SK-N-SH (cell line): ENCODE measurements around the gene CPN1. TPM values are rescaled to one million over a fixed set of nuclear protein-coding genes. Genes with fewer than 3 reads are reported as not detected.

Experiments
- CTCF ChIA-PET: fragments of 300-600, 350-600 bp; formaldehyde crosslinking; extraction: SDS; loops from one replicate; lab custom pipeline; 2021; lab: Yijun Ruan, JAX
- POLR2A ChIA-PET: fragments of 350-600 bp; sonication (Branson Sonifier 250); formaldehyde crosslinking; extraction: SDS; loops from one replicate; lab custom pipeline; 2020; ENCODE audit warnings: antibody characterized with exemption, inconsistent platforms; lab: Yijun Ruan, JAX
- DNase-seq: peaks from one replicate; pipeline ENCODE4 v3.0.0; 2012
- H2AFZ ChIP-seq: fragments of 200-600 bp; sonication (generic); 2 replicates; pipeline ENCODE4 v1.8.1; 2016; ENCODE audit warnings: antibody characterized with exemption, mild to moderate bottlenecking, low read depth
- H3F3A ChIP-seq: fragments of 200-600 bp; sonication (generic); replicated peaks from 2 replicates; pipeline ENCODE3; 2016; ENCODE audit warnings: antibody characterized with exemption, mild to moderate bottlenecking; ENCODE audit not compliant: insufficient read depth
- H3K27ac ChIP-seq, 2 experiments: fragments of 200-500 bp in 1 of 2; fragments of 200-600 bp in 1 of 2; sonication (Bioruptor generic) in 1 of 2; sonication (generic), shearing (Covaris generic) in 1 of 2; 2 replicates each; pipeline versions ENCODE4 v1.5.1 to v1.6.1; 2014 to 2016; ENCODE audit warnings: low read depth in 2 of 2, inconsistent platforms in 1 of 2, low read length in 1 of 2, mild to moderate bottlenecking in 1 of 2, mixed read lengths in 1 of 2
- H3K27me3 ChIP-seq: fragments of 200-600 bp; sonication (generic), shearing (Covaris generic); 2 replicates; pipeline ENCODE4 v1.6.1; 2016; ENCODE audit warnings: mixed run types; ENCODE audit not compliant: insufficient read depth
- H3K36me3 ChIP-seq, 2 experiments: fragments of 200-500 bp in 1 of 2; fragments of 200-600 bp in 1 of 2; sonication (Bioruptor generic) in 1 of 2; sonication (generic) in 1 of 2; replicated peaks in 1 of 2; 2 replicates each; pipeline versions ENCODE3 to v1.5.1; 2014 to 2016; ENCODE audit warnings: low read length in 1 of 2, mild to moderate bottlenecking in 1 of 2; ENCODE audit not compliant: insufficient read depth in 2 of 2, control insufficient read depth in 1 of 2
- H3K4me1 ChIP-seq, 2 experiments: fragments of 200-500 bp in 1 of 2; fragments of 200-600 bp in 1 of 2; sonication (Bioruptor generic) in 1 of 2; sonication (generic), shearing (Covaris generic) in 1 of 2; 2 replicates each; pipeline versions ENCODE4 v1.5.1 to v1.6.1; 2014 to 2016; ENCODE audit warnings: low read depth in 1 of 2, low read length in 1 of 2, mixed run types in 1 of 2; ENCODE audit not compliant: insufficient read depth in 2 of 2, control insufficient read depth in 1 of 2
- H3K4me2 ChIP-seq: fragments of 200-600 bp; sonication (generic), shearing (Covaris generic); 2 replicates; pipeline ENCODE4 v1.6.1; 2017; ENCODE audit warnings: mixed run types
- H3K4me3 ChIP-seq, 2 experiments: fragments of 200-500 bp in 1 of 2; fragments of 200-600 bp in 1 of 2; sonication (Bioruptor generic) in 1 of 2; sonication (generic), shearing (Covaris generic) in 1 of 2; 2 replicates each; pipeline versions ENCODE4 v1.5.1 to v1.8.1; 2014 to 2016; ENCODE audit warnings: low read depth in 2 of 2, inconsistent platforms in 1 of 2, low read length in 1 of 2, mild to moderate bottlenecking in 1 of 2, mixed read lengths in 1 of 2, moderate library complexity in 1 of 2
- H3K79me2 ChIP-seq: fragments of 200-600 bp; sonication (generic); 2 replicates; pipeline ENCODE4 v1.8.1; 2017; ENCODE audit warnings: mild to moderate bottlenecking; ENCODE audit not compliant: insufficient read depth
- H3K9ac ChIP-seq: fragments of 200-600 bp; sonication (generic); 2 replicates; pipeline ENCODE4 v1.6.1; 2017; ENCODE audit warnings: mixed run types
- H3K9me2 ChIP-seq: fragments of 200-600 bp; sonication (generic); 2 replicates; pipeline ENCODE4 v1.6.1; 2017; ENCODE audit warnings: mixed run types
- H3K9me3 ChIP-seq: fragments of 200-600 bp; sonication (generic); 2 replicates; pipeline ENCODE4 v1.6.1; 2017; ENCODE audit warnings: mixed run types, mild to moderate bottlenecking, moderate library complexity
- H4K20me1 ChIP-seq: fragments of 200-600 bp; sonication (generic); 2 replicates; pipeline ENCODE4 v1.6.1; 2017; ENCODE audit warnings: mild to moderate bottlenecking, mixed run types; ENCODE audit not compliant: insufficient read depth
- ELF1 ChIP-seq: IDR thresholded peaks from 2 replicates; pipeline ENCODE4 v1.4.0; 2012
- EP300 ChIP-seq, 2 experiments: IDR thresholded peaks; 2 replicates each; pipeline versions ENCODE4 v1.4.0 to v1.6.1; 2012; ENCODE audit warnings: borderline replicate concordance in 1 of 2, low read depth in 1 of 2, low read length in 1 of 2
- EZH2phosphoT487 ChIP-seq: fragments of 200-600 bp; sonication (generic); IDR thresholded peaks from 2 replicates; pipeline ENCODE4 v1.6.1; 2017; ENCODE audit warnings: low read depth, mixed run types, mild to moderate bottlenecking, antibody characterized with exemption, moderate library complexity, borderline replicate concordance
- GABPA ChIP-seq: IDR thresholded peaks from 2 replicates; pipeline ENCODE4 v1.4.0; 2012; ENCODE audit warnings: low read depth, mild to moderate bottlenecking
- GATA2 ChIP-seq: sonication (generic); formaldehyde crosslinking; IDR thresholded peaks from 2 replicates; pipeline ENCODE4 v1.5.0; 2020; ENCODE audit warnings: mild to moderate bottlenecking, missing genetic modification reagents
- MAX ChIP-seq: IDR thresholded peaks from 2 replicates; pipeline ENCODE4 v1.4.0; 2012; ENCODE audit warnings: low read depth
- MXI1 ChIP-seq: IDR thresholded peaks from 2 replicates; pipeline ENCODE4 v1.6.1; 2012; ENCODE audit warnings: mild to moderate bottlenecking, low read depth, low read length, improper control_type of control experiment
- NFIC ChIP-seq: IDR thresholded peaks from 2 replicates; pipeline ENCODE4 v1.4.0; 2012; ENCODE audit warnings: borderline replicate concordance
- NRF1 ChIP-seq: IDR thresholded peaks from 2 replicates; pipeline ENCODE4 v1.6.1; 2012; ENCODE audit warnings: low read depth, mild to moderate bottlenecking, low read length
- PBX3 ChIP-seq: IDR thresholded peaks from 2 replicates; pipeline ENCODE4; 2012
- POLR2AphosphoS5 ChIP-seq: IDR thresholded peaks from 2 replicates; pipeline ENCODE4 v1.6.1; 2012; ENCODE audit warnings: low read depth, low read length
- RAD21 ChIP-seq: IDR thresholded peaks from 2 replicates; pipeline ENCODE4 v1.6.1; 2012; ENCODE audit warnings: mild to moderate bottlenecking, low read length
- REST ChIP-seq: IDR thresholded peaks from 2 replicates; pipeline ENCODE4 v1.6.1; 2012; ENCODE audit warnings: mild to moderate bottlenecking, low read depth, low read length, moderate library complexity
- RFX5 ChIP-seq: IDR thresholded peaks from 2 replicates; pipeline ENCODE4 v1.6.1; 2012; ENCODE audit warnings: mild to moderate bottlenecking, improper control_type of control experiment, low read length
- RXRA ChIP-seq: IDR thresholded peaks from 2 replicates; pipeline ENCODE4 v1.4.0; 2012; ENCODE audit warnings: low read depth, mild to moderate bottlenecking, borderline replicate concordance
- SMC3 ChIP-seq: IDR thresholded peaks from 2 replicates; pipeline ENCODE4 v1.6.1; 2012; ENCODE audit warnings: low read depth, low read length, improper control_type of control experiment
- TEAD4 ChIP-seq: IDR thresholded peaks from 2 replicates; pipeline ENCODE4 v1.4.0; 2012; ENCODE audit warnings: mild to moderate bottlenecking, borderline replicate concordance; ENCODE audit not compliant: insufficient read depth
- ZBTB33 ChIP-seq: IDR thresholded peaks from 2 replicates; pipeline ENCODE4 v1.4.0; 2012; ENCODE audit warnings: low read depth, borderline replicate concordance
- WGBS: methylation state at CpG from one replicate; pipeline ENCODE4 v1.1.6; 2017; ENCODE audit warnings: low lambda C conversion rate; 5-methylcytosine and 5-hydroxymethylcytosine counted together
- polyA plus RNA-seq, 3 experiments: library from polyadenylated mRNA; depleted of rRNA; stranded (reverse); fragments of >200 nt; gene quantifications; 2 replicates each; pipeline ENCODE4 v1.2.3, GENCODE V29; 2012

The CPN1 gene
- polyA plus RNA-seq, 1 of the 3 experiments (the other 2 are of a cell fraction): not detected

GRCh38 chr10:100021322-100021721 lies 60.3 kb downstream of the CPN1 start:
- no peaks in the 10 kb centered on the region for H3F3A ChIP-seq
- WGBS: 93% methylated on average over 1 of the region's 1 CpG

GRCh38 chr10:100020886-100021253 lies 60.8 kb downstream of the CPN1 start:
- CTCF ChIA-PET: interaction anchor here (0.9 to 3.7 kb wide), 4 partner anchors 11 to 175 kb away, joined by 3 to 25 read pairs (median 10); partner anchors contain the start of gene DNMBP
- no peak overlapping the region for H3K4me2 ChIP-seq
- TF ChIP-seq SMC3: no peak
- TF ChIP-seq RFX5: no peak
- TF ChIP-seq MAX: no peak
- no peak for TF ChIP-seq NRF1
- no peak for TF ChIP-seq EZH2phosphoT487
- no peak for TF ChIP-seq PBX3
- TF ChIP-seq GATA2: no peak
- TF ChIP-seq NFIC: no peak
- TF ChIP-seq EP300 (IDR thresholded peaks at IDR 0.05; ENCODE audit: borderline replicate concordance in 1 of 2, low read depth in 1 of 2, low read length in 1 of 2): no peak
- no peak for TF ChIP-seq ELF1
- TF ChIP-seq RAD21: no peak
- TF ChIP-seq MXI1: no peak
- TF ChIP-seq POLR2AphosphoS5: no peak
- TF ChIP-seq RXRA: no peak
- no peak for TF ChIP-seq REST
- TF ChIP-seq ZBTB33: no peak
- no peak for TF ChIP-seq TEAD4

More at GRCh38 chr10:100021322-100021721, 60.3 kb downstream of the CPN1 start:
- Histone ChIP-seq H3K9me2 (no peaks in the 10 kb centered on the region), H3K9me3 (no peaks in the 10 kb centered on the region), H3K27ac (no peak overlapping the region), H3K9ac (no peak overlapping the region), H2AFZ (no peak overlapping the region), H3K4me3 (no peak overlapping the region), H4K20me1 (no peaks in the 10 kb centered on the region), H3K4me2 (no peak overlapping the region), H3K4me1 (peaks cover 0 to 5% of the 10 kb centered on the region in 2 experiments; a peak in 1 of 4 replicates)
- ChIA-PET POLR2A (no interaction called here), CTCF (interaction anchor here (0.9 to 3.7 kb wide), 4 partner anchors 11 to 176 kb away, joined by 3 to 25 read pairs (median 10); partner anchors contain the start of gene DNMBP)
- TF ChIP-seq PBX3 (peak; percentile 72), POLR2AphosphoS5 (no peak), GABPA (no peak)
- TF ChIP-seq, all 33 proteins: peak for 1
- no peaks in the 10 kb centered on the region for H3K27me3 ChIP-seq
- H3K79me2 ChIP-seq: no peaks in the 10 kb centered on the region
- H3K36me3 ChIP-seq: no peaks in the 10 kb centered on the region
- DNase-seq: no peak

More at GRCh38 chr10:100020886-100021253, 60.8 kb downstream of the CPN1 start:
- DNase-seq: no peak
- H3K36me3 ChIP-seq: no peaks in the 10 kb centered on the region
- H3K4me1 ChIP-seq: peaks cover 0 to 5% of the 10 kb centered on the region in 2 experiments; a peak in 1 of 4 replicates
- WGBS: 82% methylated on average over 7 of the region's 11 CpGs
- H3K9ac ChIP-seq: no peak overlapping the region
- no peaks in the 10 kb centered on the region for H3K9me2 ChIP-seq
- no peak overlapping the region for H3K27ac ChIP-seq
- H4K20me1 ChIP-seq: no peaks in the 10 kb centered on the region
- H3K79me2 ChIP-seq: no peaks in the 10 kb centered on the region
- no peak overlapping the region for H3K4me3 ChIP-seq
- no peak overlapping the region for H2AFZ ChIP-seq
- no peaks in the 10 kb centered on the region for H3K27me3 ChIP-seq
- no peaks in the 10 kb centered on the region for H3K9me3 ChIP-seq
- POLR2A ChIA-PET: no interaction called here
- H3F3A ChIP-seq: no peaks in the 10 kb centered on the region
